ENCODE results near the gene MYT1. TPM values are rescaled to one million over a fixed set of nuclear protein-coding genes. Genes with fewer than 3 reads are reported as not detected.

The MYT1 gene
- total RNA-seq = not detected
- total RNA-seq (2013) = 0.47 TPM

- no peak within 1 kb of the TSS for H3K4me3 Mint-ChIP-seq
- DNase-seq (no peak), ATAC-seq (no peak)
- H3K36me3 Mint-ChIP-seq = no peaks in the 10 kb centered on the region
- H3K27ac Mint-ChIP-seq = no peak within 1 kb of the TSS
- Histone ChIP-seq H3K36me3 (ENCODE audit: control insufficient read depth, insufficient read depth, low read length) (no peaks in the 10 kb centered on the region), H3K9me3 (ENCODE audit: control insufficient read depth, insufficient read depth, low read length) (no peaks in the 10 kb centered on the region), H3K4me3 (ENCODE audit: low read length) (no peak within 1 kb of the TSS), H3K4me1 (ENCODE audit: control insufficient read depth, insufficient read depth, low read length) (peaks cover 15% of the 10 kb centered on the region), H3K27ac (ENCODE audit: low read length) (no peak within 1 kb of the TSS), H3K27me3 (ENCODE audit: control insufficient read depth, insufficient read depth, low read length) (peaks cover 16% of the 10 kb centered on the region)
- intact Hi-C loops (cut with micrococcal nuclease) = no loop called here
- H3K27me3 Mint-ChIP-seq (ENCODE audit: low read depth in 2 of 2) = peaks cover 23 to 47% of the 10 kb centered on the region in 2 donors
- TF ChIP-seq CTCF (IDR thresholded peaks at IDR 0.05) = no peak
- no peaks in the 10 kb centered on the region for H3K9me3 Mint-ChIP-seq
- H3K4me1 Mint-ChIP-seq = peaks cover 9 to 11% of the 10 kb centered on the region in 2 donors
- 90% methylated on average over 19 of the region's 21 CpGs for WGBS (ENCODE audit: insufficient coverage)
Observed at GRCh38 chr20:64164123-64164836, at the start of gene MYT1. Gene MYT1 (plus strand): TSS chr20:64164452. CDS start chr20:64198862, 34,410 bp downstream.

GRCh38 chr20:64115171-64115911 is 48.9 kb upstream of the MYT1 start:
- no peak for ATAC-seq
- intact Hi-C loops (cut with micrococcal nuclease) = no loop called here
- H3K4me3 Mint-ChIP-seq = no peak overlapping the region
- no peak overlapping the region for H3K4me3 ChIP-seq (ENCODE audit: low read length)
- H3K27me3 Mint-ChIP-seq (ENCODE audit: low read depth in 2 of 2) = no peaks in the 10 kb centered on the region
- TF ChIP-seq CTCF (IDR thresholded peaks at IDR 0.05) = no peak
- H3K36me3 ChIP-seq (ENCODE audit: control insufficient read depth, insufficient read depth, low read length) = no peaks in the 10 kb centered on the region
- no peaks in the 10 kb centered on the region for H3K36me3 Mint-ChIP-seq
- no peaks in the 10 kb centered on the region for H3K27me3 ChIP-seq (ENCODE audit: control insufficient read depth, insufficient read depth, low read length)
- WGBS (ENCODE audit: insufficient coverage) = 81% methylated on average over 13 of the region's 14 CpGs
- no peak for DNase-seq
- H3K4me1 ChIP-seq (ENCODE audit: control insufficient read depth, insufficient read depth, low read length) = peaks cover 6% of the 10 kb centered on the region
- H3K9me3 Mint-ChIP-seq = no peaks in the 10 kb centered on the region
- no peaks in the 10 kb centered on the region for H3K9me3 ChIP-seq (ENCODE audit: control insufficient read depth, insufficient read depth, low read length)
- H3K4me1 Mint-ChIP-seq = peaks cover 6% of the 10 kb centered on the region in 2 donors
- no peak overlapping the region for H3K27ac ChIP-seq (ENCODE audit: low read length)
- H3K27ac Mint-ChIP-seq = no peak overlapping the region

- no peak overlapping the region for H3K27ac ChIP-seq (ENCODE audit: low read length)
Observed at GRCh38 chr20:64116016-64116415, 48.2 kb upstream of the MYT1 start.

More at GRCh38 chr20:64116016-64116415, 48.2 kb upstream of the MYT1 start:
- H3K36me3 Mint-ChIP-seq = no peaks in the 10 kb centered on the region
- no peaks in the 10 kb centered on the region for H3K36me3 ChIP-seq (ENCODE audit: control insufficient read depth, insufficient read depth, low read length)
- DNase-seq = no peak
- no peak overlapping the region for H3K4me3 ChIP-seq (ENCODE audit: low read length)
- no peak overlapping the region for H3K27ac Mint-ChIP-seq
- H3K4me1 ChIP-seq (ENCODE audit: control insufficient read depth, insufficient read depth, low read length) = peaks cover 10% of the 10 kb centered on the region
- no peak overlapping the region for H3K4me3 Mint-ChIP-seq
- 95% methylated on average over 21 of the region's 21 CpGs for WGBS (ENCODE audit: insufficient coverage)
- no peak for TF ChIP-seq CTCF (IDR thresholded peaks at IDR 0.05)
- peaks cover 8% of the 10 kb centered on the region in 2 donors for H3K4me1 Mint-ChIP-seq
- no peaks in the 10 kb centered on the region for H3K9me3 Mint-ChIP-seq
- intact Hi-C loops (cut with micrococcal nuclease) = no loop called here
- H3K27me3 ChIP-seq (ENCODE audit: control insufficient read depth, insufficient read depth, low read length) = no peaks in the 10 kb centered on the region
- no peak for ATAC-seq
- H3K9me3 ChIP-seq (ENCODE audit: control insufficient read depth, insufficient read depth, low read length) = no peaks in the 10 kb centered on the region
- H3K27me3 Mint-ChIP-seq (ENCODE audit: low read depth in 2 of 2) = no peaks in the 10 kb centered on the region
